ENCODE data around the gene CACNB2.

GRCh38 chr10:18497806-18498369 lies 357.7 kb downstream of the CACNB2 start:
- no peak for TF ChIP-seq CTCF (IDR thresholded peaks at IDR 0.05)
- no peak for TF ChIP-seq POLR2AphosphoS5 (IDR thresholded peaks at IDR 0.05)
- TF ChIP-seq POLR2A (IDR thresholded peaks at IDR 0.05) = no peak
- no peak for TF ChIP-seq EP300 (IDR thresholded peaks at IDR 0.05)
